ENCODE measurements around the gene KREMEN1.
"Not testable (repeated sequence)": the region's sequence is repeated elsewhere in the genome, so short reads cannot be mapped to it uniquely, and the experiment has no call there.

Gene KREMEN1

DNA sequence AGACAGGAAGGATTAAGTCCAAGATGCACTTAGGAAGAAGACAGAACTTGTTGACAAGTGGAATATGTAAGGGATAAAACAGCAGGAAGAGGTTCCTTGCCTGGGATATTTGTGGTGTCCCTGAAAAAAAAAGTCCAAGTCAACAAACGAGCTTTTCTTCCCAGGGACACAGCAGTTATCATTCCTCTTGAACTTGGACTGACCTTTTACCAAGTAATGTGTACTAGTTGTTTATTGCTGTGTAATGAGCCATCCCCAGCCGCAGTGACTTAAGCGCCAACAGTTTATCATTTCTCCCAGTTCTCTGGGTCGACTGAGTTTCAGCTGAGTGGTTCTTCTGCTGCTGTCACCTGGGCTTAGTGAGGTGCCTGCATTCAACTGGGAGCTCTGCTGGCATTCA is 37.0 kb downstream of the KREMEN1 start:
- DNase-seq: no peak

DNA sequence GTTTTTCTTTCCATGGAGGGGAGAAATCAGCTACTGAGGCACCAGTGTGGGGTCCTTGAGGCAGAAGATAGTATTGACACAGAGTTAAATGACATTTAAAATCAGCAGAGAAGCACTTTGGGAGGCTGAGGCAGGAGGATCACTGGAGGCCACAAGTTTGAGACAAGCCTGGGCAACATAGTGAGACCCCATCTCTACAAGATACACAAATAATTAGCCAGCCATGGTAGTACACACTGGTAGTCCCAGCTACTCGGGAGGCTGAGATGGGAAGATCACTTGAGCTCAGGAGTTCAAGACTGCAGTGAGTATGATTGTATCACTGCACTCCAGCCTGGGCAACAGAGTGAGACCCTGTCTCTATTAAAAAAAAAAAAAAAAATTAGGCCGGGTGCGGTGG is 38.1 kb downstream of the KREMEN1 start:
- DNase-seq: no peak

DNA sequence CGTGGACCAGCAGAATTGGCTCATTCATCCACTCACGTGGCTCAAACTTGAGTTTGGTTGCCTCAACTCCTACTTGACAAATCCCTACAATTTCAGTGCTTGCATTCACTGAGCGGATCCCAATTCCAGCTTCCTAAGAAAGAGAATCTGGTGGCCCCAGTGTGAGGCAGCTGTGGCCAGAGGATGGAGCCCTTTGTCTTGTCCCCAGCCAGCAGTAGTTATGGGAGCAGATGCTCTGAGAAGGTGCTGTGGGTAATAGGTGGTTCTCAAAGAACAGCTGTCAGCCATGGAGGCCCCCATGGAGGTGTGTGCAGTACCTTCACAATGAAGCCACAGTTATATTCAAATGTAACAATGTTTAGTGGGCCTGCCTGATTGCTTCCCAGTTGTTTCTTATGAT is 39.3 kb downstream of the KREMEN1 start:
- DNase-seq: peak; percentile 61

DNA sequence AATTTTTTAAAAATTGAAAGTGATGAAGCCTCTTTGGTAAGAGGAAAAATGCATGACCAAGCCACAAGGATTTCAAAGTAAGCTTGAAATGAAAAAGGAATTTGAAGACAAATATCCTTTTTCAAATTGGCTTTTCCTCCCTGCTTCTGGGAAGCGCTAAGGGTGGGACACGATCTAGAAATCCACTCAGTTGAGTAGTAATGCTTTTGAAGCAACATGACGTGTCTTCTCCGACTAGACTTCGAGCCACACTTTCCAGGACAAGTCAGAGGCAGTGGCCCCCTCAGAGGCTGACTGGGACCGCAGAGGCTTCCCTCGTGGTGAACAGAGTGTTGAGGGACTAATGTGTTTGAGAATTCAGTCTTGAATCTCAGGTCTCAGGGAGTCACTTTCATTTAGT is 39.8 kb downstream of the KREMEN1 start:
- no peak for DNase-seq

DNA sequence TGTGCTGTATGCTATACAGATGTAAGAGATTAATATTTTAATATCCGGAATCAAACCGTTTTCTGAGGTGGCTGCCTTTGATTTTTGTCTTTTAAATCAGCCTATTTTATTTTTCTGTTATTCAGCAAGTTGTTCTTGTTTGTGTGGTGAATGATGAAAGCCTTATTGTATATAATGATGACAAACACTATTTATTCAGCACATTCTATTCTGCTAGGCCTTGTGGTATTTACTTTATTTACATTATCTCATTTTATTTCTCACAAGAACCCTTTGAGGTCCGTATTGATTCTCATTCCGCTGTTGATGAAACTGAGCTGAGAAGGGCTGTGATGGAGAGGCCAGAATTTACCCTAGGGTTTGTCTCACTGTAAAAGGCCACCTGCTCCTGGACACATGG is 40.5 kb downstream of the KREMEN1 start:
- no peak for DNase-seq

DNA sequence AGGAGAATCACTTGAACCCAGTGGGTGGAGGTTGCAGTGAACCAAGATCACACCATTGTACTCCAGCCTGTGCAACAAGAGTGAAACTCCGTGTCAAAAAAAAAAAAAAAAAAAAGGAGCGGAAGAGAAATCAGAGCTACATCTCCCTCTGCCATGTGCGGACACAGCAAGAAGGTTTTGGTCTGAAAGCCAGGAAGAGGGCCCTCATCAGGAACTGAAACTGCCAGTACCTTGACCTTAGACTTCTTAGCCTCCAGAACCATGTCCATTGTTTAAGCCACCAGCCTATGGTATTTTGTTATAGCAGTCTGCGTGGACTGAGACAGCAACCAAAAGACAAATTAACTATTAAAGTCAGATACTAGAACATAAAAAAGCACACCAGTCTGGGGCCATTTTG is 41.6 kb downstream of the KREMEN1 start:
- no peak for DNase-seq

DNA sequence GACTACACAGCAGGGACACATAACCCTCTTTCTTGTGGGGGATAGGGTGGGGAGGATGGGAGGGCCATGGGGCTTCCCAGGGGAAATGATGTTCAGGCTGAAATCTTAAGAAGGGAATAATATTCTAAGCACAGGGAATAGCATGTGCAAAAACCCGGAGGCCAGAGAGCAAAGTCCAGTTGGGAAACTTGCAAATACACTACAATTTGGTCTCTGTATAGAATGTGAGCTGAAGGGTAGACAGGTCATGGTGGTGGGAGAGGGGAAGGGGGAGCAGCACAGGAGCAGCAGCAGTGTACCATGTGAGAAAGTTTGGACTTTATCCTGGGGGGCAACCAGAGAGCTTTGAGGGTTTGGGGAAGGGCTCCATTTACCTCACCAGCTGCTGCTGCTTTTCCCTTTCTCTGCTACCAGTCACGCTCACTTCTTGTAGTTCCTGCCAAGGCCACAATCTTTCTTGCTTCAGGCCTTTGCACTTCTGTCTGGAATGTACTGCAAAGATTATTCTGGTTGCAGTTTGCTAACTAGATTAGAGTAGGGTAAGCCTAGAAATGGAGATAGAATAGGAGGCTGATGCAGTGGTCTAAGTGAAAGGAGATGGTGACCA is 43.0 kb downstream of the KREMEN1 start:
- DNase-seq: no peak

DNA sequence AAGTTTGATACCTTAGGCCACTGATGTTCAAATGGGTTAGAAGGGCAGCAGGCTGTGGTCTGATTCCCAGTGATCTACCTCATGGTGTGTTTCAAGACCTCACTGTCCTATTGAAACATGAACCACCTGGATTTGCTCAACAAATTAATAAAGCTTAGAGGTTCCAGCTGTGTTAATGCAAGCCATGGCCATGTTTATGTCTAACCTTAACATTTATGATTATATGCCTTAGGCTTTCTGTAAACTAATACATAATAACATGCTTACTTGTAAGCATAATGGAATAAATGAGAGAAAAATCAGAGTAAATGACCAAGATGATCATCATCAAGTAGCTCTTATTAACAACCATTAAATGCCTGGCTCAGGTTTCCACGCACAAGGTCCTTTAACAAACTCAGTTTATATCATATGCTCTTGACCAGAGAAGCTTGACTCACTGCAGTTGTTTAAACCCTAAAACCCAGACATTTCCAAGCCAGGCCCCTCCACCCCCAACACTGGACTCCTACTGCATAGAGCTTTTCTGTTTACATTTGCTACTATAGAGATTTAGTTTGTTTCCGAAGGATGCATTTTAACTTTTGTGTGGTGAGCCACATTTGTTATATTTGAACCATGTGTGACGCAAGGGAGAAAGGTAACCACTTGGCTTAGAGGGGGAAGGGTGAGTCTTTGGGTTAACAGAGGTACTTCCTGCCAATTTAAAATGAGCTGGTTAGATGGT is 43.7 kb downstream of the KREMEN1 start:
- DNase-seq: peak; percentile 1

DNA sequence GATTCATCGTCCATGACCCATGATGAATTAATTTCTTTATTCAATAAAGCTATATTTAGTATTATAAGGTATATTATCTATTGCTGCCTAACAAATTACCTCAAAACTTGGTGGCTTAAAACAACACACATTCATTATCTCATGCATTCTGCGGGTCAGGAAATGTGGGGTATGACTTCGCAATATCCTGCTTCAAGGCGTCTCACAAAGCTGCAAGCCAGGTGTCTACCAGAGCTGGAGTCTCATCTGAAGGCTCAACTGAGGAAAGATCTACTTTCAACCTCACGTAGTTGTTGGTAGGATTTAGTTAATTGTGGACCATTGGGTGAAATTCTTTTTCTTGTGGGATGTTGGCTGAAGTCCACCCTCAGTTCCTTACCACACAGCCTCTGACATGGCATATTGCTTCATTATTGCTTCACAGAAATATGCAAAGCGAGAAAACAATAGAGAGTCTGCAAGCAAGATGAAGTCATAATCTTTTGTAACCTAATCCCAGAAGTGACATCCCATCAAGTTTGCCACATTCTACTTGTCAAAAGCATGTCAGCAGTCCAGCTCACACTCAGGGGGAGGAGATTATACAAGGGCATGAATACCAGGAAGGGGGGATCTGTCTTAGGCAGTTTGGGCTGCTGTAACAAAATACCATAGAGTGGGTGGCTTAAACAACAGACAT is 45.1 kb downstream of the KREMEN1 start:
- no peak for DNase-seq

DNA sequence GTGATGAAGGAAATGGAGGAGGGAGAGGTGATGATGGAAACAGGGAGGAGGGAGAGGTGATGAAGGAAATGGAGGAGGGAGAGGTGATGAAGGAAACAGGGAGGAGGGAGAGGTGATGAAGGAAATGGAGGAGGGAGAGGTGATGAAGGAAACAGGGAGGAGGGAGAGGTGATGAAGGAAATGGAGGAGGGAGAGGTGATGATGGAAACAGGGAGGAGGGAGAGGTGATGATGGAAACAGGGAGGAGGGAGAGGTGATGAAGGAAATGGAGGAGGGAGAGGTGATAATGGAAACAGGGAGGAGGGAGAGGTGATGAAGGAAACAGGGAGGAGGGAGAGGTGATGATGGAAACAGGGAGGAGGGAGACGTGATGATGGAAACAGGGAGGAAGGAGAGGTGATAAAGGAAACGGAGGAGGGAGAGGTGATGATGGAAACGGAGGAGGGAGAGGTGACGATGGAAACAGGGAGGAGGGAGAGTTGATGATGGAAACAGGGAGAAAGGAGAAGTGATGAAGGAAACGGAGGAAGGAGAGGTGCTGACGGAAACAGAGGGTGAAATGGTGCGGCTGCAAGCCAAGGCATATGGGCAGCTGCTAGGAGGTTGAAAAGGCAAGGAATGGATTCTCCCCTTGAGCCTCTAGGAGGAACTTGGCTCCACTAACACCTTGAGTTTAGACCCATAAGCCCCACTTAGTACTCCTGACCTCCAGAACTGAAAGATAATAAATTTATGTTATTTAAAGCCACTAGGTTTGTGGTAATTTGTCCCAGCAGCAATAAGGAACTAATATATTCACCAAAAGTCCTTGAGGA is 47.5 kb downstream of the KREMEN1 start:
- DNase-seq: not testable (repeated sequence)

DNA sequence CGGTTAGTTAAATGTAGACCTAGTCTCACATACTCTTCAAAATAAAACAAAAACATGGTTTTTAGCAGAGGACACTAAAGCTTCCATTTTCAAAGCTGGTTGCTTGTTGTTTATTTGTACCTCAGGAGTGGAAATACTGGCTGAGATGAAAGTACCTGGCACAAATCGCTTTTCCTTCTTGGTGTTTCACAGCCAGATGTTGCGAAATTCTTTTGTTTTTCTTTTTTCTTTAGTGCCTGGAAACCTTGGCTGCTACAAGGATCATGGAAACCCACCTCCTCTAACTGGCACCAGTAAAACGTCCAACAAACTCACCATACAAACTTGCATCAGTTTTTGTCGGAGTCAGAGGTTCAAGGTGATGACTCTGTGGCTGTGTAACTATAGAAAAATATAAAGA is 48.3 kb downstream of the KREMEN1 start:
- no peak for DNase-seq

DNA sequence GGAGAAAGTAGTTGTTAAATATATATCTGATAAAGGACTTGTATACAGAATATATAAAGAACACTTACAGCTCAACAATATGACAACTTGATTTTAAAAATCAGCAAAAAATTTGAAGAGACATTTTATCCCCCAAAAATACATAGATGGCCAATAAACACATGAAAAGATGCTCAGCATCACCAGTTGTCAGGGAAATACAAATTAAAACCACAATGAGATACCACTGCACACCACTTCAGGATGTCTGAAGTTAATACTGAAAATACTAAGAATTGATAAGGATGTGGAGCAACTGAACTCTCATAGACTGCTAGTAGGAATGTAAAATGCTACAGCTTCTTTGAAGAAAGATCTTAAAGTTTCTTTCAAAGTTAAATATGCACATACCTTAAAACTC is 49.2 kb downstream of the KREMEN1 start:
- no peak for DNase-seq

DNA sequence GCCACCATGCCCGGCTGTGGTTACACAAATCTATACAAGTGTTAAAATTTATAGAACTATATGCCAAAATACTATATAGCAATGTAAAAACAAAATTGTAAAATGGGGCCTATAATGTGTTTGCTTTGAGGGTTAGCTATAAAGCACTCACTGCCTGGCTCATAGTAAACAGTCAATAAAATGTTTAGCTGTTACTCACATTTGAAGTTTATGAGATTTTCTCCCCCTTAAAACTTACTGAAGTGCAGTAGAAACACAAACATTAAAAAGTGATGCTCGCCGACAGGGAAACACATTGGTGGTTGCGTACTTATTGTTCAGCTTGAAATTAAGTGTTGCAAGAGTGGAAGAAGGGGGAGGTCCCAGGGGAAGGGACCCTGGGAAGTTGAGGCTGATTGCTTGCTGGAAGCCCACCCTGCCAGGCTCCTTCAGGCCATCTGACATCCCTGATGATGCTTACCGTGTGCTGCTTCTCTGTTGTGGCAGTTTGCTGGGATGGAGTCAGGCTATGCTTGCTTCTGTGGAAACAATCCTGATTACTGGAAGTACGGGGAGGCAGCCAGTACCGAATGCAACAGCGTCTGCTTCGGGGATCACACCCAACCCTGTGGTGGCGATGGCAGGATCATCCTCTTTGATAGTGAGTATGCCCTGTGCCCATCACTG is 52.1 kb downstream of the KREMEN1 start:
- no peak for DNase-seq

DNA sequence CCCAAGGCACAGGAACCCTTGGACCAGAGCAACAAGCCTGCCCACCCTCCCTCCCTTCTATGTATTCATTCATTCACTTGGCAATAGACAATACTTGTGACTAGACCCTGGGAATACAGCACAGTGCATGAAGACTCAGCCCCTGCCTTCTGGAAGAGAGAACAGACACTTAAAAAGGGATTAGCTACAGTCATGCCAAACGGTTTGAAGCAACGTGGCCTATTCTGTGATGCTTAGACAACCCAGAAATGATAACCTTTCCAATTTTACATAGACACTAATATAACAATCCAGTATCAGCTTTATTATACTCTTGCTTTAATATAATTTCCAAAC is 52.6 kb downstream of the KREMEN1 start:
- DNase-seq: no peak

DNA sequence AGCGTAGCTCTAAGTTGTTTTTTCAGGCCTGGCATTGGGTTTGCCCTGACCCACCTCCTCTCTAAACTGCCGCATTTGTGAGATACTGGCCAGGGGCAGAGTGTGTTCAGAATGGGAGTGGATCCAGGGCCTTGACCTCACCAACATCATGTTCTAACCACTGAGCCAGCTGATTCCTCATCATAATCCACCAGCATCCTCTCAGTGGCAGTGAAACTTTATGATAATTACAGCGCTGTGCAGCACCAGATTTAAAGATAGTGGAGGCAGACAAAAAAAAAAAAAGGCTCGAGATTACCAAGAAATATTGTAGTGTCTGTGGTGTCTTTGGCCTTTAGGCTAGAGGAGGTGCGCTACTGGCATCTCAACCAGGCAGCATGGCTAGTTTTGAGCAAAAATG is 53.0 kb downstream of the KREMEN1 start:
- DNase-seq: no peak

DNA sequence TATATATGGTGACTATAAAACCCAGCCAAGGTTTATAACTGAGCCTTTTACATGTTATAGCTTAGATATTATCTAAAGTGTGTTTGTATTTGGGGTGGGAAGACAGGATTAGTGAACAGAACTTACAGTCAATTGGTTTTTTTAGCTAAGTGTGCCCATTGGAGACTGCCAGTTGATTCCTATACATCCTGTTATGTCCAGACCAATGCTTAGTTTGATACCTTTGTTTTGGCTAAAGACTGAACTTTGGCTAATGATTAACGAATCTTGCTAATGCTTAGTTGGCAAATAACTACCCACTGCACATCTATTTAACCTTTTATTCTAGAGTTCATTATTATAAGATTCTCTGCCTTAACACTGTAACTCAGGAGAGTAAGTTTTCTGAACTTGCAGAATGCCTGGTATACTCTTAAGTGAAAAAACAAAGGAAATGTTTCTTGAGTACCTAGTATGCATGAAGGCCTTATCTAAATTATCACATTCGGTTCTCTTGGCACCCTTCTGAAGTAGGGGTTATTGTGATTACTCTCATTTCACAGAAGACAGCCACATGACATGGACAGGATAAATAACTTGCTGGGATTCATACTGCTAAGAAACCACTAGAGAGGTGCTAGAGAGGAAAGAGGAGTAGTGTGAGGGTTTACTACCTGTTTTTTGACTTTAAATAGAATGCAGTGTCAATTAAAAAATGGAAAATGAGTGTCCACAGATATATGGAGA is 54.0 kb downstream of the KREMEN1 start:
- no peak for DNase-seq

DNA sequence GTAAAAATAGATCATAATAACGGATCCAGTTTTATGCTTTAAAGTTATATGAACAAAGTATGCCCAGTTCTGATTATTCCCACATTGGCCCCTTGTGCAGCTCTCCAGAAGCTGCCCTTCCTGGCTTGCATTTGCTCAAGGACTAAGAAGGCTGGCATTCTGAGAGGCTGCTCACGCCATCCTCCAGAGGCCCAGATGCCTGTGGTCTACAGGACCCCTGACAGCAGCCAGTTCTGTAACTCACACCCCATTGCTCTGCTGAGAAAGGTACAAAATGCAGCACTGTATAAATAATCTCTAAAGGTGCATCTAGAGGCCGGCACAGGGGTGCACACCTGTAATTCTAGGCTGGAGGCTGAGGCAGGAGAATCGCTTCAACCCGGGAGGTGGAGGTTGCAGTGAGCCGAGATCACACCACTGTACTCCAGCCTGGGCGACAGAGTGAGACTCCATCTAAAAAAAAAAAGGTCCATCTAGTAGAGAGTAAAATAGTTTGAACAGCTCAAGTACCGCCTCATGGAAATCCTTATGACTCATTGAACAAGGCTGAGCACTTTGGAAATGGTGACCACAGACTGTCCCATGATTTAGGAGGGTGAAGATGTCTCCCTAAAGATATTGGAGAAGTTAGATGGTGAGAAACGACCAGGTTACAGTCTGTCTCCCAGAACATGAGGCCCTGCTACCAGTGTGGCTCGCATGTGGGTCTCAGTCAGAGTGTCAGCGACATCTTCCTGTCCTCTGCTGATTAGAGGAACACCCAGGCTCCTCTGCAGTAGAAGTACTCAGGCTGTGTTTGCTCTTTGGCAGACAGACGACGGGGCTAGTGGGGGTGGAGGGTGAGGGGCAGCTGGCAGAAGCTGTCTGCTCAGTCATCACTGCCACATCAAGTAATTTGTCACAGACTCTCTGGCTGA is 56.3 kb downstream of the KREMEN1 start:
- peak; percentile 15 for DNase-seq

DNA sequence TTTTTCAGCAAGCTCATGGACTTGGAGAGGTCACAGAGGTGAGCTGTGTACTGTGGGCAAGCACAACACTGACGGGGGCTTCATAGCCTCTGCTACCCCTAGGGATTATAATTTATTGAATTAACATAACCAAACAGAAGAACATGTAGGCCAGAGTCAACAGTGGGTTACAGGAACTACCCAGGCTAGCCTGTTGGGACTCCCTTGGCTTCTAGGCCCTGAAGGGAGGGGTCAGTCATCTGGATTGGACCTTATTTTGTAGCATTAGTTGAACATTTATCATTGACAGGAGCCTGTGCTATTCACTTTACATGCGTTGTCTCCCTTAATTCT is 56.9 kb downstream of the KREMEN1 start:
- no peak for DNase-seq

DNA sequence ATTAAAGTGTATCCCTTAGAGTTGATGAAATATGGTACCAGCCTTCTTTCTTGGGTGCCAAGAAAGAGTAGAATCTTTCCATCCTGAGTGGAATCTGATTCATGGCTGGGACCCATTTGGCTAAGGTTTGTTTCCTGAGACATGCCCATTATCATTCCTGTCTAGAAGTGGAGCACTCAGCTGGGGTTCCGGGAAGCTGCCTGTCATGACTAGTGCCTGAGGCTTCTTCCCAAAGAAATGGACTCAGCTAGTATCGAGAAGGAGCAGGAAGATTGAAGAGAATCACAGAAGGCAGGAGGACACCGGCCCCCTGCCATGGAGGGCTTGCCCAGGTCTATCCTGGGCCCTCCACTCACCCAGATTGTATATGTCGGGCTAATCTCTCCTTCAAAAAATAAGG is 57.6 kb downstream of the KREMEN1 start:
- no peak for DNase-seq

DNA sequence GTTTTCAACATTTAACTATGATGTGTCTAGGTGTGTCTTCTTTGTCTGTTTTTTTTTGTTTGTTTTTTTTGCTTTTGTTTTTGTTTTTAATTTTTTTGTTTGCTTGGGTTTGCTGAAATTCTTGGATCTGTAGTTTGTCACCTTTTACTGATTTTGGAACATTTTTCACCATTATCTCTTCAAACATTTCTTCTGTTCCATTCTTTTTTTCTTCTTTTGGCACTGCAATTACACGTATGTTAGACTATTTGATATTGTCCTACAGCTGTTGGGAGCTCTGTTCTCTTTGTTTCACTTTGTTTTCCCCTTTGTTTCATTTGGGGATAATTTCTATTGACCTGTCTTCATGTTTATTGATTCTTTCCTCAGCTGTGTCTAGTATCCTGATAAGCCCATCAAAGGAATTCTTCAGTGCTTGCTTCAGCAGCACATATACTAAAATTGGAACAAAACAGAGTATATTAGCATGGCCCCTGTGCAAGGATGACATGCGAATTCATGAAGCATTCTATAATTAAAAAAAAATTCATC is 60.8 kb downstream of the KREMEN1 start:
- no peak for DNase-seq

DNA sequence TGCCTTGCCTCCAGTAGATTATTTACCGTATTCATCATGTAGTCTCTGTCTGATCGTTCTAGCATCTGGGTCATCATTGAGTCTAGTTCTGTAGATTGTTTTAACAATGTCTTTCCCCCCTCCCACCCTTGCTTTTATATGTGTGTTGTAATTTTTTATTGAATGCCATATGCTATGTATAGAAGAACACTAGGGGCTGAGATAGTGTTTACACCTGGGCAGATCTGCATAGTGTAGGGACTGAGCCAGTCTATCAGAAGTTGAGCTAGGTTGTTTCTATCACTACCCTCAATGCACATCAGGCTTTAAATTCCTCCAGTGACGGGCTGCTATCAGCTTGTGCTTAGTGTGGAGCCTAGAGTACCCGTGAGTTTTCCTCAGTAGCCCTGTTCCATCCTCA is 61.6 kb downstream of the KREMEN1 start:
- DNase-seq: no peak

All from NCI-H146 (cell line).